ENCODE measurements around the gene CAMTA2.

The CAMTA2 gene

GRCh38 chr17:4937553-4937952 is 49.9 kb downstream of the CAMTA2 start:
- no peak for DNase-seq (ENCODE audit: low read depth)
- H3K4me3 ChIP-seq (ENCODE audit: low read depth, low read length) = no peak overlapping the region
- TF ChIP-seq CTCF (conservative IDR thresholded peaks at IDR 0.05; ENCODE audit: low read depth, low read length) = no peak

GRCh38 chr17:4936436-4936835 is 51.0 kb downstream of the CAMTA2 start:
- H3K4me3 ChIP-seq (ENCODE audit: low read depth, low read length) = no peak overlapping the region
- DNase-seq (ENCODE audit: low read depth) = no peak
- no peak for TF ChIP-seq CTCF (conservative IDR thresholded peaks at IDR 0.05; ENCODE audit: low read depth, low read length)

GRCh38 chr17:4935650-4936049 is 51.8 kb downstream of the CAMTA2 start:
- no peak for DNase-seq (ENCODE audit: low read depth)
- TF ChIP-seq CTCF (conservative IDR thresholded peaks at IDR 0.05; ENCODE audit: low read depth, low read length) = no peak
- H3K4me3 ChIP-seq (ENCODE audit: low read depth, low read length) = no peak overlapping the region

GRCh38 chr17:4934173-4934979 is 53.1 kb downstream of the CAMTA2 start:
- peak; percentile 54 for DNase-seq (ENCODE audit: low read depth)
- no peak overlapping the region for H3K4me3 ChIP-seq (ENCODE audit: low read depth, low read length)
- TF ChIP-seq CTCF (conservative IDR thresholded peaks at IDR 0.05; ENCODE audit: low read depth, low read length) = peak; percentile 60

- no peak for DNase-seq (ENCODE audit: low read depth)
- no peak overlapping the region for H3K4me3 ChIP-seq (ENCODE audit: low read depth, low read length)
- TF ChIP-seq CTCF (conservative IDR thresholded peaks at IDR 0.05; ENCODE audit: low read depth, low read length) = no peak
Measured at GRCh38 chr17:4933646-4934045, 53.8 kb downstream of the CAMTA2 start.

GRCh38 chr17:4932756-4933155 is 54.7 kb downstream of the CAMTA2 start:
- H3K4me3 ChIP-seq (ENCODE audit: low read depth, low read length) = no peak overlapping the region
- no peak for TF ChIP-seq CTCF (conservative IDR thresholded peaks at IDR 0.05; ENCODE audit: low read depth, low read length)
- DNase-seq (ENCODE audit: low read depth) = no peak

GRCh38 chr17:4931963-4932362 is 55.5 kb downstream of the CAMTA2 start, which contains the start of gene GP1BA:
Gene GP1BA, plus strand, starts transcription at chr17:4932277. Its CDS starts 328 bp downstream, at chr17:4932605.
- DNase-seq (ENCODE audit: low read depth) = no peak
- TF ChIP-seq CTCF (conservative IDR thresholded peaks at IDR 0.05; ENCODE audit: low read depth, low read length) = no peak
- H3K4me3 ChIP-seq (ENCODE audit: low read depth, low read length) = no peak within 1 kb of the TSS

All from choroid plexus epithelial cell (primary cell).